HEK293 (cell line): ENCODE results near the gene TNFSF12.
A peak's percentile ranks its signal among the peaks of the same experiment; 100 is the strongest.

Experiments used
- CTCF ChIA-PET: fragments of 350-600 bp; formaldehyde crosslinking; extraction: SDS; loops from one replicate; lab custom pipeline; 2021; ENCODE audit warnings: antibody characterized with exemption; lab: Yijun Ruan, JAX
- POLR2A ChIA-PET: fragments of 300-600 bp; formaldehyde crosslinking; extraction: SDS; loops from one replicate; lab custom pipeline; 2020; ENCODE audit warnings: antibody characterized with exemption, inconsistent platforms; lab: Yijun Ruan, JAX
- H3K27ac ChIP-seq: fragments of 200-500 bp; sonication (Bioruptor generic); 2 replicates; pipeline ENCODE4 v1.5.1; 2014; ENCODE audit warnings: low read depth, low read length, control low read depth, inconsistent platforms; ENCODE audit errors: extremely low read depth
- H3K36me3 ChIP-seq, 2 experiments: fragments of 200-500 bp in 1 of 2; sonication (Bioruptor generic) in 1 of 2; 1 replicate in 1 of 2; 2 replicates in 1 of 2; pipeline ENCODE4 v1.5.1; 2014 to 2017; ENCODE audit warnings: inconsistent platforms in 2 of 2, low read length in 2 of 2; ENCODE audit not compliant: control insufficient read depth in 2 of 2, insufficient read depth in 1 of 2
- H3K4me1 ChIP-seq: fragments of 200-500 bp; sonication (Bioruptor generic); 2 replicates; pipeline ENCODE4 v1.5.1; 2014; ENCODE audit warnings: mild to moderate bottlenecking, low read length, inconsistent platforms; ENCODE audit not compliant: control insufficient read depth, insufficient read depth
- H3K4me3 ChIP-seq: 2 replicates; pipeline ENCODE4 v1.5.1; 2011; ENCODE audit warnings: low read depth, mild to moderate bottlenecking, control low read depth, low read length, moderate library complexity
- H3K9me3 ChIP-seq: fragments of 200-500 bp; sonication (Bioruptor generic); 2 replicates; pipeline ENCODE4 v1.5.1; 2014; ENCODE audit warnings: low read depth, low read length, inconsistent platforms; ENCODE audit not compliant: control insufficient read depth, insufficient read depth
- HOXD13 ChIP-seq: sonication (generic); formaldehyde crosslinking; IDR thresholded peaks from 2 replicates; pipeline ENCODE4 v1.8.0; 2022; ENCODE audit warnings: missing genetic modification reagents, borderline replicate concordance
- KLF9 ChIP-seq: fragments of 450-650 bp; formaldehyde crosslinking; IDR thresholded peaks from 2 replicates; pipeline ENCODE4 v1.5.1; 2016; ENCODE audit warnings: missing biosample characterization, missing genetic modification characterization, low read depth
- OVOL3 ChIP-seq: fragments of 450-650 bp; formaldehyde crosslinking; IDR thresholded peaks from 2 replicates; pipeline ENCODE4 v1.5.1; 2016; ENCODE audit warnings: missing biosample characterization, missing genetic modification characterization
- SETDB1 ChIP-seq: IDR thresholded peaks from one replicate; pipeline ENCODE4 v1.6.1; 2017; ENCODE audit warnings: mild to moderate bottlenecking, low read length, moderate library complexity, mixed read lengths; ENCODE audit not compliant: insufficient read length
- TRIM28 ChIP-seq: IDR thresholded peaks from 2 replicates; pipeline ENCODE4 v1.6.1; 2011; ENCODE audit warnings: low read length, control low read depth, borderline replicate concordance
- ZBTB1 ChIP-seq: fragments of 450-650 bp; formaldehyde crosslinking; IDR thresholded peaks from 2 replicates; pipeline ENCODE4 v1.5.1; 2016; ENCODE audit warnings: missing biosample characterization, missing genetic modification characterization
- ZNF114 ChIP-seq: fragments of 450-650 bp; formaldehyde crosslinking; IDR thresholded peaks from 2 replicates; pipeline ENCODE4 v1.5.0; 2017; ENCODE audit warnings: missing biosample characterization, missing genetic modification characterization
- ZNF121 ChIP-seq: fragments of 450-650 bp; formaldehyde crosslinking; IDR thresholded peaks from 2 replicates; pipeline ENCODE4 v1.5.1; 2016; ENCODE audit warnings: missing biosample characterization, missing genetic modification characterization
- ZNF133 ChIP-seq: fragments of 450-650 bp; formaldehyde crosslinking; IDR thresholded peaks from 2 replicates; pipeline ENCODE4 v1.5.1; 2016; ENCODE audit warnings: missing biosample characterization, missing genetic modification characterization
- ZNF146 ChIP-seq: fragments of 450-650 bp; formaldehyde crosslinking; IDR thresholded peaks from 2 replicates; pipeline ENCODE4 v1.5.1; 2016; ENCODE audit warnings: missing biosample characterization, missing genetic modification characterization
- ZNF148 ChIP-seq: fragments of 450-650 bp; formaldehyde crosslinking; IDR thresholded peaks from 2 replicates; pipeline ENCODE4 v1.5.0; 2017; ENCODE audit warnings: missing biosample characterization, missing genetic modification characterization, borderline replicate concordance
- ZNF155 ChIP-seq: fragments of 450-650 bp; formaldehyde crosslinking; IDR thresholded peaks from 2 replicates; pipeline ENCODE4 v1.5.1; 2016; ENCODE audit warnings: missing biosample characterization, missing genetic modification characterization
- ZNF214 ChIP-seq: fragments of 450-650 bp; formaldehyde crosslinking; IDR thresholded peaks from 2 replicates; pipeline ENCODE4 v1.5.1; 2017; ENCODE audit warnings: missing biosample characterization, mild to moderate bottlenecking, missing genetic modification characterization, borderline replicate concordance
- ZNF426 ChIP-seq: fragments of 450-650 bp; formaldehyde crosslinking; IDR thresholded peaks from 2 replicates; pipeline ENCODE4 v1.5.1; 2017; ENCODE audit warnings: missing biosample characterization, missing genetic modification characterization, mild to moderate bottlenecking, inconsistent platforms, moderate library complexity
- ZNF544 ChIP-seq: fragments of 450-650 bp; formaldehyde crosslinking; IDR thresholded peaks from 2 replicates; pipeline ENCODE4 v1.5.0; 2017; ENCODE audit warnings: missing biosample characterization, missing genetic modification characterization
- ZNF549 ChIP-seq: fragments of 450-650 bp; IDR thresholded peaks from 2 replicates; pipeline ENCODE4 v1.5.1; 2018; ENCODE audit warnings: missing biosample characterization, missing genetic modification characterization, mild to moderate bottlenecking, inconsistent platforms, moderate library complexity
- ZNF560 ChIP-seq: fragments of 450-650 bp; formaldehyde crosslinking; IDR thresholded peaks from 2 replicates; pipeline ENCODE4 v1.5.1; 2017; ENCODE audit warnings: missing biosample characterization, missing genetic modification characterization, borderline replicate concordance
- ZNF600 ChIP-seq: fragments of 450-650 bp; formaldehyde crosslinking; IDR thresholded peaks from 2 replicates; pipeline ENCODE4 v1.5.1; 2016; ENCODE audit warnings: missing biosample characterization, missing genetic modification characterization
- ZNF623 ChIP-seq: fragments of 450-650 bp; formaldehyde crosslinking; IDR thresholded peaks from 2 replicates; pipeline ENCODE4 v1.5.1; 2016; ENCODE audit warnings: missing biosample characterization, missing genetic modification characterization
- ZNF645 ChIP-seq: fragments of 450-650 bp; formaldehyde crosslinking; IDR thresholded peaks from 2 replicates; pipeline ENCODE4; 2016; ENCODE audit warnings: missing biosample characterization, missing genetic modification characterization
- ZNF677 ChIP-seq: fragments of 450-650 bp; IDR thresholded peaks from 2 replicates; pipeline ENCODE4 v1.5.0; 2018; ENCODE audit warnings: missing biosample characterization, mild to moderate bottlenecking, missing genetic modification characterization, moderate library complexity
- ZSCAN18 ChIP-seq: fragments of 450-650 bp; formaldehyde crosslinking; IDR thresholded peaks from 2 replicates; pipeline ENCODE4 v1.5.1; 2016; ENCODE audit warnings: missing biosample characterization, missing genetic modification characterization
- TF ChIP-seq, protein P1 (sequence below): fragments of 450-650 bp; formaldehyde crosslinking; IDR thresholded peaks from 2 replicates; pipeline ENCODE4 v1.5.1; 2016; ENCODE audit warnings: missing biosample characterization, missing genetic modification characterization
- TF ChIP-seq, protein P2 (sequence below): fragments of 450-650 bp; formaldehyde crosslinking; IDR thresholded peaks from 2 replicates; pipeline ENCODE4 v1.5.1; 2017; ENCODE audit warnings: missing biosample characterization, missing genetic modification characterization

The TNFSF12 gene

DNA sequence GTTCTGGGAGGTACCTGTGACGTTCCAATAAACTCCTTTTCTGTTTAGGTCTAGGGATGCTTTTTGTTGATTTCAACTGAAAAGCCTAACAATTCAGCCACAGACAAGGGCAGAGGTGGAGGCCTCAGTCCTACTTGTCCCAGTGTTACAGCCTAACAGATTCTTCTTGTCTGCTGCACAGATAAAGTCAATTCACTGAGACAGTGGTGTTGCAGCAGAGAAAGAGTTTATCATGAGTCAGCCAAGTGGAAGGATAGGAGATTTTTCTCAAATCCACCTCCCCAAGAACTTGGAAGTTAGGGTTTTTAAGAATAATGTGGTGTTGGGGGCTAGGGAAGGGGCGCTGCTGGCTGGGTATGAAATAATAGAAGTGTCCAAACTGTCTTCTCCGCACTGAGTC, 10.8 kb upstream of the TNFSF12 start:
- no peak overlapping the region for H3K4me3 ChIP-seq

GRCh38 chr17:7538891-7539545, 9.8 kb upstream of the TNFSF12 start:
- Histone ChIP-seq H3K36me3 (no peaks in the 10 kb centered on the region), H3K27ac (no peak overlapping the region), H3K4me3 (no peak overlapping the region), H3K4me1 (no peaks in the 10 kb centered on the region), H3K9me3 (no peaks in the 10 kb centered on the region)
- ChIA-PET CTCF (interaction anchor here (2.0 kb wide), 1 partner anchor 22 kb away, joined by 11 read pairs; no protein-coding TSS in a partner anchor), POLR2A (interaction anchor here (0.6 kb wide), 1 partner anchor 83 kb away, joined by 3 read pairs; no protein-coding TSS in a partner anchor)
- TF ChIP-seq ZNF133 (tag by site-specific recombination) (no peak), ZNF114 (tag by site-specific recombination) (no peak), ZNF148 (tag by site-specific recombination) (no peak), ZNF121 (no peak), ZBTB1 (no peak), HOXD13 (CRISPR knock-in tag) (no peak), ZNF645 (tag by site-specific recombination) (no peak), KLF9 (tag by site-specific recombination) (no peak), ZNF544 (tag by site-specific recombination) (no peak), ZNF677 (tag by site-specific recombination) (no peak), ZNF214 (tag by site-specific recombination) (no peak), ZNF560 (tag by site-specific recombination) (no peak), OVOL3 (no peak), ZNF146 (tag by site-specific recombination) (no peak), ZNF426 (no peak), ZNF623 (tag by site-specific recombination) (no peak), ZNF600 (tag by site-specific recombination) (no peak), ZNF155 (tag by site-specific recombination) (no peak)
- TF ChIP-seq, protein P1, sequence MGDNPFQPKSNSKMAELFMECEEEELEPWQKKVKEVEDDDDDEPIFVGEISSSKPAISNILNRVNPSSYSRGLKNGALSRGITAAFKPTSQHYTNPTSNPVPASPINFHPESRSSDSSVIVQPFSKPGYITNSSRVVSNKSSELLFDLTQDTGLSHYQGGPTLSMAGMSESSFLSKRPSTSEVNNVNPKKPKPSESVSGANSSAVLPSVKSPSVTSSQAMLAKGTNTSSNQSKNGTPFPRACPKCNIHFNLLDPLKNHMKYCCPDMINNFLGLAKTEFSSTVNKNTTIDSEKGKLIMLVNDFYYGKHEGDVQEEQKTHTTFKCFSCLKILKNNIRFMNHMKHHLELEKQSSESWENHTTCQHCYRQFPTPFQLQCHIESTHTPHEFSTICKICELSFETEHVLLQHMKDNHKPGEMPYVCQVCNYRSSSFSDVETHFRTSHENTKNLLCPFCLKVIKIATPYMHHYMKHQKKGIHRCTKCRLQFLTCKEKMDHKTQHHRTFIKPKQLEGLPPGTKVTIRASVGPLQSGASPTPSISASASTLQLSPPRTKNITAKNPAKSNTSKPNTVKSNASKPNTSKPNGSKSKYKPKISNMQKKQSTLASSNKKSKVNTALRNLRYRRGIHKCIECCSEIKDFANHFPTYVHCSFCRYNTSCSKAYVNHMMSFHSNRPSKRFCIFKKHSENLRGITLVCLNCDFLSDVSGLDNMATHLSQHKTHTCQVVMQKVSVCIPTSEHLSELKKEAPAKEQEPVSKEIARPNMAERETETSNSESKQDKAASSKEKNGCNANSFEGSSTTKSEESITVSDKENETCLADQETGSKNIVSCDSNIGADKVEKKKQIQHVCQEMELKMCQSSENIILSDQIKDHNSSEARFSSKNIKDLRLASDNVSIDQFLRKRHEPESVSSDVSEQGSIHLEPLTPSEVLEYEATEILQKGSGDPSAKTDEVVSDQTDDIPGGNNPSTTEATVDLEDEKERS (tag by site-specific recombination), result no peak

More for the DNA sequence above, 10.8 kb upstream of the TNFSF12 start:
- POLR2A ChIA-PET, result no interaction called here
- no peak overlapping the region for H3K27ac ChIP-seq
- H3K4me1 ChIP-seq, result no peaks in the 10 kb centered on the region
- H3K36me3 ChIP-seq, result no peaks in the 10 kb centered on the region
- CTCF ChIA-PET, result interaction anchor here (0.6 to 2.0 kb wide), 2 partner anchors 23 to 24 kb away, joined by 3 to 11 read pairs; no protein-coding TSS in a partner anchor
- TF ChIP-seq ZSCAN18 (tag by site-specific recombination) (no peak), TRIM28 (peak; percentile 28; the same call in 1 of the 2 replicates), SETDB1 (peak; percentile 96), ZNF549 (0 out of 2 replicates have a peak, but pooled peaks have one; percentile 43)
- TF ChIP-seq, protein P2, sequence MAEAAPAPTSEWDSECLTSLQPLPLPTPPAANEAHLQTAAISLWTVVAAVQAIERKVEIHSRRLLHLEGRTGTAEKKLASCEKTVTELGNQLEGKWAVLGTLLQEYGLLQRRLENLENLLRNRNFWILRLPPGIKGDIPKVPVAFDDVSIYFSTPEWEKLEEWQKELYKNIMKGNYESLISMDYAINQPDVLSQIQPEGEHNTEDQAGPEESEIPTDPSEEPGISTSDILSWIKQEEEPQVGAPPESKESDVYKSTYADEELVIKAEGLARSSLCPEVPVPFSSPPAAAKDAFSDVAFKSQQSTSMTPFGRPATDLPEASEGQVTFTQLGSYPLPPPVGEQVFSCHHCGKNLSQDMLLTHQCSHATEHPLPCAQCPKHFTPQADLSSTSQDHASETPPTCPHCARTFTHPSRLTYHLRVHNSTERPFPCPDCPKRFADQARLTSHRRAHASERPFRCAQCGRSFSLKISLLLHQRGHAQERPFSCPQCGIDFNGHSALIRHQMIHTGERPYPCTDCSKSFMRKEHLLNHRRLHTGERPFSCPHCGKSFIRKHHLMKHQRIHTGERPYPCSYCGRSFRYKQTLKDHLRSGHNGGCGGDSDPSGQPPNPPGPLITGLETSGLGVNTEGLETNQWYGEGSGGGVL (tag by site-specific recombination), result no peak
- no peaks in the 10 kb centered on the region for H3K9me3 ChIP-seq
